GM18951 (cell line): ENCODE data around the gene CTCF.

ENCODE experiments used
- POLR2A ChIP-seq: IDR thresholded peaks from 4 replicates; pipeline ENCODE4 v1.6.1; 2011; ENCODE audit warnings: mild to moderate bottlenecking; ENCODE audit not compliant: insufficient read length, insufficient read depth; ENCODE audit errors: extremely low read depth
- in situ Hi-C: fragments of 300-500 bp; cut with MboI; formaldehyde crosslinking; loops from one replicate; pipeline ENCODE4 v1.12.0; 2022; ENCODE audit warnings: low sequenced_read_pairs, mixed read lengths, inconsistent platforms; ENCODE audit not compliant: unreplicated experiment

The CTCF gene

GRCh38 chr16:67606632-67607031 lies 44.3 kb downstream of the CTCF start:
- TF ChIP-seq POLR2A = no peak
- in situ Hi-C loops = no loop called here

- in situ Hi-C loops = no loop called here
- TF ChIP-seq POLR2A = no peak
Observed at GRCh38 chr16:67608364-67608763, 46.0 kb downstream of the CTCF start.

GRCh38 chr16:67613808-67614207 lies 51.5 kb downstream of the CTCF start:
- TF ChIP-seq POLR2A = no peak
- in situ Hi-C loops = no loop called here

GRCh38 chr16:67628216-67628615 lies 65.9 kb downstream of the CTCF start:
- in situ Hi-C loops = no loop called here

GRCh38 chr16:67632415-67633172 lies 70.3 kb downstream of the CTCF start:
- in situ Hi-C loops = no loop called here
- TF ChIP-seq POLR2A = no peak

More at GRCh38 chr16:67628216-67628615, 65.9 kb downstream of the CTCF start:
- TF ChIP-seq POLR2A = no peak

- in situ Hi-C loops = no loop called here
- no peak for TF ChIP-seq POLR2A
Observed at GRCh38 chr16:67636713-67637112, 74.4 kb downstream of the CTCF start.

GRCh38 chr16:67637625-67638024 lies 75.3 kb downstream of the CTCF start:
- in situ Hi-C loops = no loop called here
- TF ChIP-seq POLR2A = no peak

GRCh38 chr16:67641779-67642708 lies 79.7 kb downstream of the CTCF start:
- in situ Hi-C loops = loop anchor here (5.0 kb wide), 1 partner anchor 100 kb away; no protein-coding TSS in a partner anchor
- no peak for TF ChIP-seq POLR2A

GRCh38 chr16:67644038-67644437 lies 81.7 kb downstream of the CTCF start:
- no peak for TF ChIP-seq POLR2A
- in situ Hi-C loops = loop anchor here (5.0 kb wide), 1 partner anchor 102 kb away; no protein-coding TSS in a partner anchor

- in situ Hi-C loops = no loop called here
- TF ChIP-seq POLR2A = no peak
Observed at GRCh38 chr16:67645397-67646121, 83.2 kb downstream of the CTCF start.

- in situ Hi-C loops = no loop called here
- TF ChIP-seq POLR2A = no peak
Observed at GRCh38 chr16:67647111-67647651, 84.9 kb downstream of the CTCF start.

GRCh38 chr16:67647681-67648080 lies 85.4 kb downstream of the CTCF start:
- in situ Hi-C loops = no loop called here
- no peak for TF ChIP-seq POLR2A

- TF ChIP-seq POLR2A = no peak
Observed at GRCh38 chr16:67648088-67648763, 85.9 kb downstream of the CTCF start.

More at GRCh38 chr16:67648088-67648763, 85.9 kb downstream of the CTCF start:
- in situ Hi-C loops = no loop called here
